RPMI8226 (cell line): ENCODE results near the gene MAP3K12.

ENCODE experiments used
- DNase-seq: peaks from one replicate; pipeline ENCODE4 v3.0.0-alpha.2; 2015

The MAP3K12 gene

GRCh38 chr12:53506881-53507602, 7.8 kb upstream of the MAP3K12 start, which contains the start of gene NPFF:
Gene NPFF (minus strand): TSS chr12:53507484. CDS start chr12:53507474, 10 bp downstream.
- no peak for DNase-seq

- DNase-seq, result no peak
Measured at GRCh38 chr12:53506450-53506785, 7.2 kb upstream of the MAP3K12 start.

- DNase-seq, result no peak
Measured at GRCh38 chr12:53505555-53506449, 6.5 kb upstream of the MAP3K12 start.

- DNase-seq, result no peak
Measured at GRCh38 chr12:53505086-53505485, 5.8 kb upstream of the MAP3K12 start.

- no peak for DNase-seq
Measured at GRCh38 chr12:53504004-53504920, 5.0 kb upstream of the MAP3K12 start.

- DNase-seq, result no peak
Measured at GRCh38 chr12:53502983-53503728, 3.9 kb upstream of the MAP3K12 start.

GRCh38 chr12:53502331-53502730, 3.1 kb upstream of the MAP3K12 start:
- no peak for DNase-seq

GRCh38 chr12:53501615-53502181, 2.4 kb upstream of the MAP3K12 start:
- DNase-seq, result no peak

GRCh38 chr12:53500776-53501614, 1.7 kb upstream of the MAP3K12 start, which contains the start of gene TARBP2:
Gene TARBP2 (plus strand): TSS chr12:53501283. CDS start chr12:53501409, 126 bp downstream.
- DNase-seq, result peak; percentile 98

GRCh38 chr12:53500142-53500775, 1.0 kb upstream of the MAP3K12 start:
- DNase-seq, result peak; percentile 20

- no peak for DNase-seq
Measured at GRCh38 chr12:53498235-53498630, 1.0 kb downstream of the MAP3K12 start.

- DNase-seq, result no peak
Measured at GRCh38 chr12:53497461-53497860, 1.8 kb downstream of the MAP3K12 start.

GRCh38 chr12:53496752-53497032, 2.6 kb downstream of the MAP3K12 start:
- DNase-seq, result no peak

GRCh38 chr12:53495903-53496751, 3.1 kb downstream of the MAP3K12 start:
- DNase-seq, result no peak

- peak; percentile 14 for DNase-seq
Measured at GRCh38 chr12:53493610-53494391, 5.5 kb downstream of the MAP3K12 start.

GRCh38 chr12:53492830-53493609, 6.2 kb downstream of the MAP3K12 start:
- peak; percentile 94 for DNase-seq

GRCh38 chr12:53492188-53492587, 7.1 kb downstream of the MAP3K12 start:
- DNase-seq, result no peak
